Kidney (tissue), 14 donors: ENCODE data around the gene CAMK1D. TPM values are rescaled to one million over a fixed set of nuclear protein-coding genes. Genes with fewer than 3 reads are reported as not detected.

Source experiments
- DNase-seq, 5 donors: peaks; one replicate each; pipeline ENCODE4 v3.0.0-alpha.2; 2013 to 2020
- FAIRE-seq: peaks from 2 replicates; lab custom pipeline; 2012; peaks lifted over from hg19 to GRCh38; lab: Jason Lieb, UNC
- H3K27ac ChIP-seq, 2 donors: one replicate each; pipeline ENCODE4 v1.7.0; 2013; ENCODE audit warnings: low read depth in 2 of 2, low read length in 2 of 2, inconsistent platforms in 1 of 2
- H3K27me3 ChIP-seq: one replicate; pipeline ENCODE4 v1.7.1; 2013; ENCODE audit warnings: low read length, inconsistent platforms; ENCODE audit not compliant: control insufficient read depth, insufficient read depth
- H3K36me3 ChIP-seq, 3 donors: one replicate each; pipeline versions ENCODE4 v1.7.0 to v1.7.1; 2013; ENCODE audit warnings: low read length in 3 of 3, control low read depth in 1 of 3, inconsistent platforms in 1 of 3; ENCODE audit not compliant: insufficient read depth in 3 of 3, control insufficient read depth in 2 of 3
- H3K4me1 ChIP-seq, 3 donors: one replicate each; pipeline versions ENCODE4 v1.7.0 to v1.7.1; 2013; ENCODE audit warnings: low read length in 3 of 3, inconsistent platforms in 1 of 3, low read depth in 1 of 3; ENCODE audit not compliant: control insufficient read depth in 2 of 3, insufficient read depth in 2 of 3
- H3K4me3 ChIP-seq, 3 donors: one replicate each; pipeline versions ENCODE4 v1.7.0 to v1.8.1; 2013; ENCODE audit warnings: low read length in 3 of 3, control low read depth in 1 of 3, inconsistent platforms in 1 of 3
- H3K9ac ChIP-seq, 3 donors: one replicate each; pipeline versions ENCODE4 v1.7.0 to v1.7.1; 2013; ENCODE audit warnings: low read length in 3 of 3, control low read depth in 1 of 3, inconsistent platforms in 1 of 3
- H3K9me3 ChIP-seq, 3 donors: one replicate each; pipeline versions ENCODE4 v1.7.0 to v1.7.1; 2013; ENCODE audit warnings: low read length in 3 of 3, control low read depth in 1 of 3, inconsistent platforms in 1 of 3; ENCODE audit not compliant: control insufficient read depth in 2 of 3, insufficient read depth in 1 of 3
- intact Hi-C: fragments of 100-400 bp; cut with DNase I; formaldehyde crosslinking; loops from one replicate; pipeline ENCODE4 v1.11.1; 2022
- polyA plus RNA-seq: library from polyadenylated mRNA; stranded (reverse); fragments of 350-450 nt; fragmentation: Illumina TruSeq; extraction: RNeasy Lipid Tissue Mini Kit (QIAGEN cat#74804); gene quantifications from one replicate; pipeline ENCODE4 v1.2.3, GENCODE V29; 2014; ENCODE audit warnings: low read depth, low replicate concordance; ENCODE audit not compliant: insufficient read depth
- total RNA-seq: library from RNA; stranded (reverse); fragmentation: NEBNext Ultra II Directional; extraction: Animal tissue kit (Norgen Biotek cat#: 25700); gene quantifications from one replicate; pipeline ENCODE4 v1.2.1, GENCODE V29; 2021
- TF ChIP-seq, protein P1 (sequence below): IDR thresholded peaks from 3 replicates; pipeline ENCODE4 v1.5.1; 2012; ENCODE audit warnings: mild to moderate bottlenecking, moderate library complexity, borderline replicate concordance; ENCODE audit not compliant: insufficient read depth; ENCODE audit errors: extremely low read depth
- donor health status: control.
- donor health status: control.
- donor health status: control.
- donor health status: control.
- donor health status: control.
- donor health status: DM: yes; HTN: yes; CAD: no.
- donor health status: Normal renal cell carcinoma (clear cell type).

Gene CAMK1D
- total and polyA plus RNA-seq, 2 donors from 2014 or later: 1.1 to 13.7 TPM

GRCh38 chr10:12701696-12702095 lies 352.3 kb downstream of the CAMK1D start:
- Histone ChIP-seq H3K27ac (no peak overlapping the region), H3K4me1 (no peaks in the 10 kb centered on the region), H3K9ac (no peak overlapping the region), H3K9me3 (no peaks in the 10 kb centered on the region), H3K27me3 (no peaks in the 10 kb centered on the region), H3K4me3 (no peak overlapping the region), H3K36me3 (no peaks in the 10 kb centered on the region)
- intact Hi-C loops: no loop called here
- DNase-seq (no peak), FAIRE-seq (no peak)
- TF ChIP-seq, protein P1, sequence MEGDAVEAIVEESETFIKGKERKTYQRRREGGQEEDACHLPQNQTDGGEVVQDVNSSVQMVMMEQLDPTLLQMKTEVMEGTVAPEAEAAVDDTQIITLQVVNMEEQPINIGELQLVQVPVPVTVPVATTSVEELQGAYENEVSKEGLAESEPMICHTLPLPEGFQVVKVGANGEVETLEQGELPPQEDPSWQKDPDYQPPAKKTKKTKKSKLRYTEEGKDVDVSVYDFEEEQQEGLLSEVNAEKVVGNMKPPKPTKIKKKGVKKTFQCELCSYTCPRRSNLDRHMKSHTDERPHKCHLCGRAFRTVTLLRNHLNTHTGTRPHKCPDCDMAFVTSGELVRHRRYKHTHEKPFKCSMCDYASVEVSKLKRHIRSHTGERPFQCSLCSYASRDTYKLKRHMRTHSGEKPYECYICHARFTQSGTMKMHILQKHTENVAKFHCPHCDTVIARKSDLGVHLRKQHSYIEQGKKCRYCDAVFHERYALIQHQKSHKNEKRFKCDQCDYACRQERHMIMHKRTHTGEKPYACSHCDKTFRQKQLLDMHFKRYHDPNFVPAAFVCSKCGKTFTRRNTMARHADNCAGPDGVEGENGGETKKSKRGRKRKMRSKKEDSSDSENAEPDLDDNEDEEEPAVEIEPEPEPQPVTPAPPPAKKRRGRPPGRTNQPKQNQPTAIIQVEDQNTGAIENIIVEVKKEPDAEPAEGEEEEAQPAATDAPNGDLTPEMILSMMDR: no peak

GRCh38 chr10:12702215-12702770 lies 352.9 kb downstream of the CAMK1D start:
- DNase-seq: no peak
- intact Hi-C loops: no loop called here
- H3K27ac ChIP-seq: no peak overlapping the region
- no peaks in the 10 kb centered on the region for H3K9me3 ChIP-seq
- H3K4me1 ChIP-seq: peaks cover 0 to 4% (median 0%) of the 10 kb centered on the region in 3 donors
- no peak overlapping the region for H3K9ac ChIP-seq
- no peak for FAIRE-seq
- TF ChIP-seq, protein P1: no peak
- no peaks in the 10 kb centered on the region for H3K27me3 ChIP-seq
- no peak overlapping the region for H3K4me3 ChIP-seq
- H3K36me3 ChIP-seq: no peaks in the 10 kb centered on the region

DNA sequence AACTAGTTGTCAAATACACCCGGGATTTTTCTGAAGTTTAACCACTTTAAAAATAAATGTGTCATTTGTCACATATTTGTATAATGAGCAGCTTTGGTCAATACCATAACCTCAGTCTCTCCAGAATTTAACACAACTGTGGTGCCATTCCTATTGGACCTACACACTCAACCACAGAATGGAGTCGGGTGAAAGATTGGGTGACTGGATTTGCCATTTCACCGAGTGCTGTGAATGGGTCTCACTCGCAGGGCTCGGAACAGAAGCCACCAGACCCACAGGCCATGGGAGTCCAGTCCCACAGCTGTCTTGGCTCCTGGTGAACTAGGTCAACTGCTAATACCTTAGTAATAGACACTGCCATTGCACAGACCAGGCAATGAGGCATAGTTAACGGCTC lies 353.8 kb downstream of the CAMK1D start:
- Histone ChIP-seq H3K9ac (no peak overlapping the region), H3K27me3 (no peaks in the 10 kb centered on the region), H3K36me3 (no peaks in the 10 kb centered on the region), H3K4me3 (no peak overlapping the region), H3K27ac (no peak overlapping the region), H3K4me1 (peaks cover 4 to 6% (median 4%) of the 10 kb centered on the region in 3 donors), H3K9me3 (no peaks in the 10 kb centered on the region)
- FAIRE-seq: no peak
- TF ChIP-seq, protein P1: no peak
- intact Hi-C loops: no loop called here
- no peak for DNase-seq

DNA sequence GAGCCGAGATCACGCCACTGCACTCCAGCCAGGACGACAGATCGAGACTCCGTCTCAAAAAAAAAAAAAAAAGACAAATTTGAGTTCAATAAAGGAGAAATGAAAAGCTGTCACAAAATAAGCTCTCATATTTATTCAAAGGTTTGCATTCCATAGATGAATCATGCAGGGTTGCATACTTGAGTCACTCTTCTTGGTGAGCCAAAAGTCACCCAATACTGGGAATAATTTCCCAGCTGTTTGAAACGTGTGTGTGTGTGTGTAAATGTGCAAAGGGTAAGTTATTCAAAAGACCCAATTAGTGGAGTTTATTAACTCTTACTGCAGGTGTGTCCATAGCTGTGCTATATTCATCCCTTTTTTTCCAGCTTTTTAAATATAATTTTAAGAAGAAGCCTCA lies 354.5 kb downstream of the CAMK1D start:
- Histone ChIP-seq H3K9me3 (no peaks in the 10 kb centered on the region), H3K36me3 (no peaks in the 10 kb centered on the region), H3K27ac (no peak overlapping the region), H3K4me3 (no peak overlapping the region), H3K9ac (no peak overlapping the region), H3K27me3 (no peaks in the 10 kb centered on the region), H3K4me1 (peaks cover 4 to 7% (median 4%) of the 10 kb centered on the region in 3 donors)
- TF ChIP-seq, protein P1: no peak
- DNase-seq (no peak), FAIRE-seq (no peak)
- intact Hi-C loops: no loop called here
